Amniotic stem cell (primary cell): Measurements from ENCODE around the gene ULK4.
"Not testable (repeated sequence)": the region's sequence is repeated elsewhere in the genome, so short reads cannot be mapped to it uniquely, and the experiment has no call there.

Source experiments
- DNase-seq: peaks from one replicate; lab custom pipeline; 2025; lab: John Stamatoyannopoulos, UW

ULK4 gene

DNA sequence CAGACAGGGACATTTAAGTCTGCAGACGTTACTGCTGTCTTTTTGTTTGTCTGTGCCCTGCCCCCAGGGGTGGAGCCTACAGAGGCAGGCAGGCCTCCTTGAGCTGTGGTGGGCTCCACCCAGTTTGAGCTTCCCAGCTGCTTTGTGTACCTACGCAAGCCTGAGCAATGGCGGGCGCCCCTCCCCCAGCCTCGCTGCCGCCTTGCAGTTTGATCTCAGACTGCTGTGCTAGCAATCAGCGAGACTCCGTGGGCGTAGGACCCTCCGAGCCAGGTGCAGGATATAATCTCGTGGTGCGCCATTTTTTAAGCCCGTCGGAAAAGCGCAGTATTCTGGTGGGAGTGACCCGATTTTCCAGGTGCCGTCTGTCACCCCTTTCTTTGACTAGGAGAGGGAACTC, 314.2 kb downstream of the ULK4 start:
- DNase-seq = not testable (repeated sequence)

GRCh38 chr3:41640076-41640475, 321.8 kb downstream of the ULK4 start:
- DNase-seq = no peak

DNA sequence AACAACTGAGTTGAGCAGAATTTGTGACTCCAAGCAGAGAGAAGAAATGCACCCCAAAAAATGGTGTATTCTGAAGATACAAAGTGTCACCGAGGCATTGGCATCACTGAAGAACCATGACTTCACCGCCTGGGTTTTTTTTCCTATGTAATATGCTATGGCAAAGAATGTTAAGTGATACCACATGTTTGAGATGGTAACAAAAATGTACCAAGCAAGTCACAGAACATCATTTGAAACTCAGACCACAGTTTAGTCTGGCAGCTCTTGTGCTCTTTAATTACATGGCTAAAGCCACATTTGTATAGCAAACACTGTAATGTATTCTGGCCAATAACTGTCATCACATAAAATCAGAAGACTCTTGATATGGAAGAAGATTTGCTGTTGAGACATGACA, 323.5 kb downstream of the ULK4 start:
- DNase-seq = no peak

- DNase-seq = no peak
These were observed 329.2 kb downstream of the ULK4 start for GRCh38 chr3:41632700-41633099.

- no peak for DNase-seq
These were observed 331.2 kb downstream of the ULK4 start for GRCh38 chr3:41630708-41631107.

DNA sequence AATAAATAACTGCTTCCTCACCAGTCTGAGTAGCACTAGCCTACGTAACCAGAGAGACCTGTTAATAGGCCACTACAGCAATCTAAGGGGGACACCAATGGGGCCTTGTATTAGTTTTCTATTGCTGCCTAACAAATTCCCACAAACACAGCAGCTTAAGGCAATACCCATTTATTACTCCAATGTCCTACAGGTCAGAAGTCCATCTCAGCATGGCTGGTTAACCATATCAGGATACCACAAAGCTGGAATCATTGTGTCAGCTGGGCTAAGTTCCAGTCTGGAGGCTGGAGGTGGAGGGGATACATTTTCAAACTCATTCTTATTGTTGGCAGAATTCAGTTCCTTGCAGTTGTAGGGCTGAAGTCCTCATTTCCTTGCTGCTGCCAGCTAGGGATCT, 331.9 kb downstream of the ULK4 start:
- no peak for DNase-seq

GRCh38 chr3:41629072-41629471, 332.8 kb downstream of the ULK4 start:
- no peak for DNase-seq

GRCh38 chr3:41627477-41628087, 334.3 kb downstream of the ULK4 start:
- no peak for DNase-seq

- DNase-seq = no peak
These were observed 349.1 kb downstream of the ULK4 start for GRCh38 chr3:41612853-41613252.

GRCh38 chr3:41611008-41611407, 350.9 kb downstream of the ULK4 start:
- DNase-seq = no peak

- no peak for DNase-seq
These were observed 353.6 kb downstream of the ULK4 start for GRCh38 chr3:41608347-41608746.

DNA sequence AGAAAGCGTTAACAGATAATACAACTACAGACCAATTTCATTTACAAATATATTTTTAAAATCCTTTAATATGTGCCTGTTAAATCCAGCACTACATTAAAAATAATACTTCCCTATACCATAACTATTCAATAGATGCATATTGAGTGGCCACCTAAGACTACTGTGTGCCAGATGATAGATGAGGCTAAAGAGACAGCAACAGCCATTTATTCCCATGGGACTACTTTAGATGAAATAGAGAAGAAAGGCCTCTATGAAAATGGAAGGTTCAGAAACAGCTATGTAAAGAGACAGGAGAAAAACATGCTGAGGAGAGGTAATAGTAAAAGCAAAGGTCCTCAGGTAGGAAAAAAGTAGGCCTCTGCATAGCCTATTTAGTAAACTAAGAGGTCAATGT, 358.1 kb downstream of the ULK4 start:
- DNase-seq = no peak

DNA sequence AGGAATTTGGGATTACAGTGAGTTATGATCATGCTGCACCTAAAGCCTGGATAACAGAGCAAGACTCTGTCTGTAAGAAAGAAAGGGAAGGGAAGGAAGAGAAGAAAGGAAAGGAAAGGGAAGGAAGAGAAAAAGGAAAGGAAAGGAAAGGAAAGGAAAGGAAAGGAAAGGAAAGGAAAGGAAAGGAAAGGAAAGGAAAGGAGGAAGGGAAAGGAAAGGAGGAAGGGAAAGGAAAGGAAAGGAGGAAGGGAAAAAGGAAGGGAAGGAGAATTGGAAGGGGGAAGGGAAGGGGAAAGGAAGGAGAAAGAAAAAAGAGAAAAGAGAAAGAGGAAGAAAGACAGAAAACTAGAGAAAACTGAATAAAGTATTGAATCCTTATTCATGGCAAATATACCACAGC, 359.8 kb downstream of the ULK4 start:
- no peak for DNase-seq

GRCh38 chr3:41601404-41601987, 360.4 kb downstream of the ULK4 start:
- DNase-seq = no peak

- no peak for DNase-seq
These were observed 361.3 kb downstream of the ULK4 start for GRCh38 chr3:41600616-41601015.

DNA sequence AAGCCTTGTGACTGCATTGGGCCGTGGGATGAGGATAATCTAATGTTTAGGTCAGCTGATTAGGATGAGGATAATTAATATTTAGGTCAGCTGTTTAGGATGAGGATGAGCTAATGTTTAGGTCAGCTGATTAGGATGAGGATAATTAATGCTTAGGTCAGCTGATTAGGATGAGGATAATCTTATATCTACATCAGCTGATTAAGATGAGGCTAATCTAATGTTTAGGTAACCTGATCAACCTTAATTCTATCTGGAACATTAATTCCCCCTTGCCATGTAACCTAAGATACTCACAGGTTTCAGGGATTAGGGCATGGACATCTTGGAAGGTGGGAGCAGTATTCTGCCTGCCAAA, 362.8 kb downstream of the ULK4 start:
- DNase-seq = no peak

DNA sequence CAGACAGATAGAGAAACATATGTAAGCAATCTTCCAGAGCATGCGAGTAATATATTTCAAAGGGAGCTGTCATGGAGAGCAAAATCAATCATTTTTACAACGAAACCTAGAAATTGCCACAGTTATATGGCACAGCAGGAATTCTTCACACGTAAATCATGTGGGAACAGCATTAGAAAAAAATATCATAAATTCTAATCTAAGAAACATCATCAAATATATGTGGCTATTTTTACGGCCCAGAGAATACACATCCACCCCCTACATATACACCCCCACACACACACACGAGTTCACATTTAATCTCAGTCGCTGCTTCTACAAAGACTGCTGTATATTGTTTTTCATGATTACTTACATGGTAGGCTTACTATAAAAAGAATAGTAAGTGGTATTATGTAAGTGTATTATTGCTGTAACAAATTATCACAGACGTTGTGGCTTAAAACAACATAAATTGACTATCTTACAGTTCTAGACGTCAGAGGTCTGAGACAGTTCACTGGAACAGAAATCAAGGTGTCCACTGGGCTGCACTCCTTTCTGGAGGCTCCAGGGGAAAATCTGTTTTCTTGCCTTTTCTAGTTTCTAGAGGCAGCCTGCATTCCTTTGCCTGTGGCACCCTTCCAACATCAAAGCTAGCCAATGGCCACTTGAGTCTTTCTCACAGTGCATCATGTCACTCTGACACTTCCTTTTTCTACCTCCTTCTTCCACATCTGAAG, 363.3 kb downstream of the ULK4 start:
- DNase-seq = no peak

DNA sequence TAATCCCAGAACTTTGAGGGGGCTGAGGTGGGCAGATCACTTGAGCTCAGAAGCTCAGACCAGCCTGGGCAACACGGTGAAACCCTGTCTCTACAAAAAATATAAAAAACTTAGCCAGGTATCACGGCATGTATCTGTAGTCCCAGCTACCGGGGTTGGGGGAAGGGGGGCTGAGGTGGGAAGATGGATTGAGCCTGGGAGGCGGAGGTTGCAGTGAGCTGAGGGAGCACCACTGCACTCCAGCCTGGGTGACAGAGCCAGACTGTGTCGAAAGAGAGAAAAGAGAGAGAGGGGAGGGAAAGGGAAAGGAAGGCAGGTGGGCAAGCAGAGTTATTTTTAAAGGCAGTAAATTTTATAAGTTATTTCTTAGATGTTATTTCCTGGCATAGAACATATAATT, 368.1 kb downstream of the ULK4 start:
- DNase-seq = no peak

GRCh38 chr3:41592753-41593510, 369.0 kb downstream of the ULK4 start:
- DNase-seq = no peak

DNA sequence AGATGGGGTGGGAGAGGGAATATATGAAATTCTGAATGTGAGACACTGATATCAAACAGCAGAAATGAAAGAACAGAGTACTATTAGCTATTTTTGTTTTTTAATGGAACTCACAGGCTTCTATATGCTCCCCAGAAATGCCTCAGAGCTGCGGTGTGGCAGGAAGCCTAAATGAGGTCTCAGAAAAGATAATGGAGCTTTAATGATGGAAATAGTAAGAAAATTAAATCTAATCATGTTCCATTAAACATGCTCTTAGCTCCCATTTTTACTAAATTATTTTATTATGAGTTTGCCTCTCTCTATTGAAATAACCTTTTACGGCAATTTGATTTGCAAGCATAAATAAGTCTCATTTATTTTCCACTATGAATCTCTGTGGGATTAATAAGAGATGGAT, 378.9 kb downstream of the ULK4 start:
- no peak for DNase-seq

DNA sequence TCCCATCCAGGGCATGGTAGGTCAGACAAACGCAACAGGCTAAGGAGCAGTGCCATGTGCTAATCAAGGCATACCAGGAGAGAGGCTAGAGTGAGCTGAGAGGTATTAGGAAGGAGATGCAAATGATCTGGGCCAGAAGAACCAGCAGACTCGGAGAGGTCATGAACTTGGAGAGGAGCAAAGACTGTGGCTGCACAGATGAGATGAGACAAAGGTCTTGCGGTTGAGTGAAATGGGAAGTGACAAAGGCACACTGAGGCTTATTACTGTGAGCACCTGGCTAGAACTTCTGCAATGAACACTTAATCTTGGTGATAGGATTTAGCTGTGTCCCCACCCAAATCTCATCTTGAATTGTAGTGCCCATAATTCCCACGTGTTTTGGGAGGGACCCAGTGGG, 380.2 kb downstream of the ULK4 start:
- DNase-seq = no peak

GRCh38 chr3:41580274-41580959, 381.5 kb downstream of the ULK4 start:
- no peak for DNase-seq
